GM19468 (cell line): Measurements from ENCODE around the gene DTX4.
"Not testable (repeated sequence)": the region's sequence is repeated elsewhere in the genome, so short reads cannot be mapped to it uniquely, and the experiment has no call there.

Experiments
- ATAC-seq: cut with Tn5 transposase; IDR thresholded peaks from one replicate; pipeline ENCODE4 v1.9.1; 2021; ENCODE audit warnings: mild to moderate bottlenecking, moderate library complexity, moderate number of reproducible peaks; ENCODE audit not compliant: unreplicated experiment; ENCODE audit errors: extremely low read depth

The DTX4 gene

GRCh38 chr11:59171508-59172322 is at the start of gene DTX4:
Gene DTX4, plus strand, starts transcription at chr11:59172132. Its CDS starts 464 bp downstream, at chr11:59172596.
- peak; percentile 76 for ATAC-seq

- ATAC-seq, result peak; percentile 75
Measured at GRCh38 chr11:59135648-59136461, 36.1 kb upstream of the DTX4 start.

GRCh38 chr11:59136551-59136950 is 35.4 kb upstream of the DTX4 start:
- not testable (repeated sequence) for ATAC-seq

- ATAC-seq, result no peak
Measured at GRCh38 chr11:59137190-59137589, 34.7 kb upstream of the DTX4 start.

- no peak for ATAC-seq
Measured at GRCh38 chr11:59138643-59139042, 33.3 kb upstream of the DTX4 start.

GRCh38 chr11:59141191-59141590 is 30.7 kb upstream of the DTX4 start:
- no peak for ATAC-seq

- no peak for ATAC-seq
Measured at GRCh38 chr11:59141673-59142460, 30.1 kb upstream of the DTX4 start.

GRCh38 chr11:59142530-59143507 is 29.1 kb upstream of the DTX4 start, which contains the start of gene FAM111A:
Gene FAM111A, plus strand, starts transcription at chr11:59142856. Its CDS starts 6,017 bp downstream, at chr11:59148873.
- ATAC-seq, result peak; percentile 59

- ATAC-seq, result no peak
Measured at GRCh38 chr11:59144096-59144495, 27.8 kb upstream of the DTX4 start.

GRCh38 chr11:59144579-59145345 is 27.2 kb upstream of the DTX4 start:
- no peak for ATAC-seq

- no peak for ATAC-seq
Measured at GRCh38 chr11:59145534-59145933, 26.4 kb upstream of the DTX4 start.

GRCh38 chr11:59151761-59152160 is 20.2 kb upstream of the DTX4 start:
- ATAC-seq, result no peak

- ATAC-seq, result peak; percentile 55
Measured at GRCh38 chr11:59152312-59152951, 19.5 kb upstream of the DTX4 start.

GRCh38 chr11:59154610-59155009 is 17.3 kb upstream of the DTX4 start:
- no peak for ATAC-seq

GRCh38 chr11:59157433-59157832 is 14.5 kb upstream of the DTX4 start:
- no peak for ATAC-seq

- ATAC-seq, result peak; percentile 81
Measured at GRCh38 chr11:59158206-59159068, 13.5 kb upstream of the DTX4 start.

GRCh38 chr11:59164028-59164427 is 7.9 kb upstream of the DTX4 start:
- ATAC-seq, result no peak
